ENCODE measurements around the gene MYB. TPM values are rescaled to one million over a fixed set of nuclear protein-coding genes. Genes with fewer than 3 reads are reported as not detected.

MYB gene
- total and polyA plus RNA-seq, 8 donors = 0.07 to 0.37 (median 0.17) TPM; not detected in 3

DNA sequence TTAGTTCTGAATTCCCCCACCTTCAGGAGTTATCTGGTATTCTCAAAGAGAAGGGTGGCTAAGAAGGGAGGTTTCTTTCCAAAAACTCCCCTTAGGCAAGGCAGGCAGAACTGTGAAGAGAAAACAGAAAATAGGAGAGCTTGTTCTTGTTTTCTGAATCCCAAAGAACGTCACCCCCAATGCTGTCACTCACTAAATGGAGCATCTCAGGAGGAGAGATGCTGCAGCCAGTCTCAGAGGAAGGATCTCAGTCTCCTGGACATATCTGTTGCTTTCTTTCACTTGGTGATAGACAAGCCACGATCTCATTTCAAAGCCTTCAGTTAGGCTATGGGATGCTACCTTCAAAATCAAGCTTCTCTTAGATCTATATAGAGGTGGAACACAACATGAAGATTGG lies 16.1 kb upstream of the MYB start:
- Histone ChIP-seq H3K4me1 (no peaks in the 10 kb centered on the region), H3K4me3 (no peak overlapping the region), H3K27me3 (peaks cover 0 to 4% (median 0%) of the 10 kb centered on the region in 4 donors), H3K9me3 (no peaks in the 10 kb centered on the region), H3K27ac (no peak overlapping the region), H3K36me3 (no peaks in the 10 kb centered on the region)
- DNase-seq = no peak
- WGBS, 2 donors = 58 to 66% methylated on average over 2 of the region's 2 CpGs
- no peak for FAIRE-seq
- no peak for ATAC-seq
- TF ChIP-seq, protein P1, sequence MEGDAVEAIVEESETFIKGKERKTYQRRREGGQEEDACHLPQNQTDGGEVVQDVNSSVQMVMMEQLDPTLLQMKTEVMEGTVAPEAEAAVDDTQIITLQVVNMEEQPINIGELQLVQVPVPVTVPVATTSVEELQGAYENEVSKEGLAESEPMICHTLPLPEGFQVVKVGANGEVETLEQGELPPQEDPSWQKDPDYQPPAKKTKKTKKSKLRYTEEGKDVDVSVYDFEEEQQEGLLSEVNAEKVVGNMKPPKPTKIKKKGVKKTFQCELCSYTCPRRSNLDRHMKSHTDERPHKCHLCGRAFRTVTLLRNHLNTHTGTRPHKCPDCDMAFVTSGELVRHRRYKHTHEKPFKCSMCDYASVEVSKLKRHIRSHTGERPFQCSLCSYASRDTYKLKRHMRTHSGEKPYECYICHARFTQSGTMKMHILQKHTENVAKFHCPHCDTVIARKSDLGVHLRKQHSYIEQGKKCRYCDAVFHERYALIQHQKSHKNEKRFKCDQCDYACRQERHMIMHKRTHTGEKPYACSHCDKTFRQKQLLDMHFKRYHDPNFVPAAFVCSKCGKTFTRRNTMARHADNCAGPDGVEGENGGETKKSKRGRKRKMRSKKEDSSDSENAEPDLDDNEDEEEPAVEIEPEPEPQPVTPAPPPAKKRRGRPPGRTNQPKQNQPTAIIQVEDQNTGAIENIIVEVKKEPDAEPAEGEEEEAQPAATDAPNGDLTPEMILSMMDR (IDR thresholded peaks at IDR 0.05) = no peak
- intact Hi-C loops (cut with DNase I) = no loop called here

DNA sequence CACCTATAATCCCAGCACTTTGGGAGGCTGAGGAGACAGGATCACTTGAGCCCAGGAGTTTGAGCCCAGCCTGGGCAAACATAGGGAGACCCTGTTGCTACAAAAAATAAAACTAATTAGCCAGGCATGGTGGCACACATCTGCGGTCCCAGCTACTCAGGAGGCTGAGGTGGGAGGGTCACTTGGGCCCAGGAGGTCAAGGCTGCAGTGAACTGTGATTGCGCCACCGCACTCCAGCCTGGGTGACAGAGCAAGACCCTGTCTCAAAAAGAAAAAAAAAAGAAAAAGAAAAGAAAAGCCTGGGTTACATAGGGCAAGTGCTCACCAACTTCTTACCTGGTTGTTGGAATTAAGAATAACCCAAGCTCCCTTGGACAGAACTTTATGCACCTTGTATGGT lies 14.6 kb upstream of the MYB start:
- 93 to 94% methylated on average over 3 of the region's 3 CpGs for WGBS, 2 donors
- H3K36me3 ChIP-seq = no peaks in the 10 kb centered on the region
- no peaks in the 10 kb centered on the region for H3K4me1 ChIP-seq
- H3K27me3 ChIP-seq = peaks cover 0 to 4% (median 0%) of the 10 kb centered on the region in 4 donors
- H3K9me3 ChIP-seq = no peaks in the 10 kb centered on the region
- H3K27ac ChIP-seq = no peak overlapping the region
- ATAC-seq (no peak), FAIRE-seq (no peak), DNase-seq (no peak)
- TF ChIP-seq, protein P1 (IDR thresholded peaks at IDR 0.05) = no peak
- no peak overlapping the region for H3K4me3 ChIP-seq
- intact Hi-C loops (cut with DNase I) = no loop called here

DNA sequence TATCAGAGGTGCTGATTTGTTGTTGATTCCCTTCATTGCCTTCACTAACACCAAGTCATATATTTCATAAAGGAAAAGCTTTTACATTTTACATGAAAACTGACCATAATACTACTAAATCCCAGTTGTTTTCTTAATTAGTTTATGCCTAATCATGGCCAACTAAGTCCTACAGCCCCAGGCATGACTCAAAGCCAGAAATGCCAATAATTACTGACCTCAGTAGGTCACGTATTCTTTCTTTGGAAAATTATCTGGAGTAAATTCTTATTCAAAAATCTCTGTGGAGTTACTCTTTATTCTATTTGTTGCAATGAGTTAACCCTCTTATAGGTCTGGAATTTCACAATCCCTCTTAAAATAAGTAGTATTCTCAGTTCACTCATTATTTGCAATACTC lies 13.5 kb upstream of the MYB start:
- peaks cover 0 to 4% (median 0%) of the 10 kb centered on the region in 4 donors for H3K27me3 ChIP-seq
- DNase-seq (no peak), FAIRE-seq (no peak), ATAC-seq (no peak)
- no peaks in the 10 kb centered on the region for H3K4me1 ChIP-seq
- no peak overlapping the region for H3K4me3 ChIP-seq
- no peak overlapping the region for H3K27ac ChIP-seq
- 87 to 91% methylated on average over 1 of the region's 1 CpG for WGBS, 2 donors
- no peaks in the 10 kb centered on the region for H3K9me3 ChIP-seq
- TF ChIP-seq, protein P1 (IDR thresholded peaks at IDR 0.05) = no peak
- intact Hi-C loops (cut with DNase I) = no loop called here
- H3K36me3 ChIP-seq = no peaks in the 10 kb centered on the region

DNA sequence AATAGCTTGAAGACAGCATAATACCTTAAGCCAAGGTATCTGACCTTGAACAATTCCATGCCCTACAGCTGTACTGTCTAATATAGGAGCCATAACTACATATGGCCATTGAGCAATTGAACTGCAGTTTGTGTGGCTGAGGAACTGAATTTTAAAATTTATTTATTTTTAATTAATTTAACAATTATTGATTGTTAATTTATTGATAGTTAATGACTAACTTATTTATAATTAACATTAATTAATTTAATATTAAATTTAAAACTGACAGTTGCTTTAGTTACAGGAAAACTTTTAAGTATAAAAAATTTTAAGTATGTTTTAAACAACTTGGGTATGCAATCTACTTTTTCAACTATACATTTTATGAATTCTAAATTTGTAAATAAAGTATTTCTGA lies 12.3 kb upstream of the MYB start:
- H3K27me3 ChIP-seq = no peaks in the 10 kb centered on the region
- no peak for ATAC-seq
- no peak for DNase-seq
- H3K4me1 ChIP-seq = no peaks in the 10 kb centered on the region
- intact Hi-C loops (cut with DNase I) = no loop called here
- TF ChIP-seq, protein P1 (IDR thresholded peaks at IDR 0.05) = no peak
- H3K36me3 ChIP-seq = no peaks in the 10 kb centered on the region
- H3K27ac ChIP-seq = no peak overlapping the region
- no peaks in the 10 kb centered on the region for H3K9me3 ChIP-seq
- no peak overlapping the region for H3K4me3 ChIP-seq
- FAIRE-seq = no peak

DNA sequence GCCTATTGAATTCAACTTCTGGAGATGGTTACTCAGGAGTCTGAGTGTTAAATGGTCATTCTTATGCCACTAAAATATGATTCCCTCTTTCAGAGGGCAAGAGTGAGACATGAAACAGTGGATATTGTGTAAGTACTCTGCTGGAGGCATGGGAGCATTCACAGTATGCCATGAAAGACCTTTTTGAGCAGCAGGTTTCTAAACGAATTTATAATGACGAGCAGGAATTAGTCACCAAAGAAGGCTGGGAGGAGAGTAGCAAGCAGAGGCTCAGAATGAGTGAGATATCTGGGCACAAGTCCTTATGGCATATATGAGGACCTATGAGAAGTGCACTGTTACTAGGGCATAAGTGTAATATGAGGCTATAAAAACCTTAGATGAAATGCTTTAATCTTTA lies 10.9 kb upstream of the MYB start:
- FAIRE-seq (no peak), DNase-seq (no peak), ATAC-seq (no peak)
- Histone ChIP-seq H3K9me3 (no peaks in the 10 kb centered on the region), H3K27me3 (no peaks in the 10 kb centered on the region), H3K4me1 (no peaks in the 10 kb centered on the region), H3K36me3 (no peaks in the 10 kb centered on the region), H3K4me3 (no peak overlapping the region), H3K27ac (no peak overlapping the region)
- WGBS, 2 donors = 56 to 65% methylated on average over 2 of the region's 2 CpGs
- TF ChIP-seq, protein P1 (IDR thresholded peaks at IDR 0.05) = no peak
- intact Hi-C loops (cut with DNase I) = no loop called here

Data from pancreas (tissue), 10 donors.